SK-N-MC (cell line): ENCODE measurements around the gene TRPM2.

Experiments
- EZH2 ChIP-seq: fragments of 200-600 bp; sonication (generic); IDR thresholded peaks from one replicate; pipeline ENCODE4 v1.6.1; 2017; ENCODE audit warnings: antibody characterized with exemption
- FOXP2 ChIP-seq: optimal IDR thresholded peaks from 2 replicates; pipeline ENCODE3; 2011; ENCODE audit warnings: mild to moderate bottlenecking, moderate library complexity; ENCODE audit not compliant: insufficient read depth; ENCODE audit errors: extremely low read length, control extremely low read depth
- POLR2AphosphoS5 ChIP-seq: IDR thresholded peaks from 2 replicates; pipeline ENCODE4 v1.6.1; 2012; ENCODE audit warnings: mild to moderate bottlenecking, low read depth, low read length, borderline replicate concordance

GRCh38 chr21:44437371-44437695, 83.9 kb downstream of the TRPM2 start:
- TF ChIP-seq EZH2 (no peak), POLR2AphosphoS5 (no peak), FOXP2 (no peak)
